SK-N-SH treated with all-trans-retinoic acid at 6 μM for 48 hours (cell line): ENCODE measurements around the gene CDH4.

Source experiments
- ATAC-seq: fragments of 200-7000 bp; cut with Tn5 transposase; 3 replicates; pipeline ENCODE4 v1.9.1; 2020; ENCODE audit warnings: mild to moderate bottlenecking, moderate library complexity
- ARNTL ChIP-seq: fragments of 450-650 bp; formaldehyde crosslinking; IDR thresholded peaks from 2 replicates; pipeline ENCODE4 v1.5.0; 2020; ENCODE audit warnings: low read depth, mild to moderate bottlenecking, moderate library complexity, borderline replicate concordance
- BACH2 ChIP-seq: fragments of 250-450 bp; sonication (Bioruptor Pico); IDR thresholded peaks from 2 replicates; pipeline ENCODE4 v1.9.0; 2021; ENCODE audit warnings: mild to moderate bottlenecking, borderline replicate concordance
- CSDC2 ChIP-seq: fragments of 250-450 bp; sonication (Bioruptor Pico); IDR thresholded peaks from 2 replicates; pipeline ENCODE4 v1.5.0; 2020; ENCODE audit warnings: mild to moderate bottlenecking, moderate library complexity
- GLIS3 ChIP-seq: fragments of 250-450 bp; sonication (Bioruptor Pico); IDR thresholded peaks from 2 replicates; pipeline ENCODE4 v1.5.0; 2020; ENCODE audit warnings: mild to moderate bottlenecking, moderate library complexity
- ISL1 ChIP-seq: fragments of 250-450 bp; sonication (Bioruptor Pico); IDR thresholded peaks from 2 replicates; pipeline ENCODE4 v2.1.2; 2022; ENCODE audit warnings: mild to moderate bottlenecking, moderate library complexity
- OSR1 ChIP-seq: fragments of 250-450 bp; sonication (Bioruptor Pico); IDR thresholded peaks from 2 replicates; pipeline ENCODE4 v1.8.0; 2022; ENCODE audit warnings: moderate library complexity, mild to moderate bottlenecking, inconsistent platforms
- SNAI2 ChIP-seq: fragments of 250-450 bp; sonication (Bioruptor Pico); IDR thresholded peaks from 2 replicates; pipeline ENCODE4 v1.5.0; 2020; ENCODE audit warnings: mild to moderate bottlenecking, moderate library complexity
- TCF4 ChIP-seq: fragments of 250-450 bp; sonication (Bioruptor Pico); IDR thresholded peaks from 2 replicates; pipeline ENCODE4 v1.8.0; 2021; ENCODE audit warnings: mild to moderate bottlenecking, moderate library complexity, borderline replicate concordance
- TOX ChIP-seq: fragments of 250-450 bp; sonication (Bioruptor Pico); IDR thresholded peaks from 2 replicates; pipeline ENCODE4 v1.8.0; 2021; ENCODE audit warnings: mild to moderate bottlenecking, moderate library complexity, borderline replicate concordance
- ZC3H10 ChIP-seq: fragments of 250-450 bp; sonication (Bioruptor Pico); IDR thresholded peaks from 2 replicates; pipeline ENCODE4 v1.5.1; 2021; ENCODE audit warnings: mild to moderate bottlenecking, moderate library complexity
- ZFP3 ChIP-seq: fragments of 250-450 bp; sonication (Bioruptor Pico); IDR thresholded peaks from 2 replicates; pipeline ENCODE4 v1.5.0; 2020; ENCODE audit warnings: mild to moderate bottlenecking, moderate library complexity
- ZFP30 ChIP-seq: fragments of 450-650 bp; formaldehyde crosslinking; IDR thresholded peaks from 2 replicates; pipeline ENCODE4 v1.5.0; 2022; ENCODE audit warnings: mild to moderate bottlenecking, moderate library complexity
- ZNF565 ChIP-seq: fragments of 450-650 bp; formaldehyde crosslinking; conservative IDR thresholded peaks from 2 replicates; pipeline ENCODE4 v1.5.0; 2020; ENCODE audit warnings: low read depth, mild to moderate bottlenecking, moderate library complexity
- ZNF70 ChIP-seq: fragments of 450-650 bp; formaldehyde crosslinking; IDR thresholded peaks from 2 replicates; pipeline ENCODE4 v1.5.0; 2020; ENCODE audit warnings: mild to moderate bottlenecking, moderate library complexity
- ZNF8 ChIP-seq: fragments of 450-650 bp; formaldehyde crosslinking; IDR thresholded peaks from 2 replicates; pipeline ENCODE4 v1.5.0; 2020; ENCODE audit warnings: mild to moderate bottlenecking, moderate library complexity
- TF ChIP-seq, protein P1 (sequence below): fragments of 250-450 bp; sonication (Bioruptor Pico); IDR thresholded peaks from 2 replicates; pipeline ENCODE4 v1.5.1; 2020; ENCODE audit warnings: low read depth, mild to moderate bottlenecking, moderate library complexity
- TF ChIP-seq, protein P2 (sequence below): fragments of 250-450 bp; sonication (Bioruptor Pico); IDR thresholded peaks from 2 replicates; pipeline ENCODE4 v1.5.0; 2020; ENCODE audit warnings: mild to moderate bottlenecking, moderate library complexity
- TF ChIP-seq, protein P3 (sequence below): fragments of 250-450 bp; sonication (Bioruptor Pico); IDR thresholded peaks from 2 replicates; pipeline ENCODE4 v1.8.0; 2021; ENCODE audit warnings: low read depth, mild to moderate bottlenecking, moderate library complexity, borderline replicate concordance
- TF ChIP-seq, protein P4 (sequence below): fragments of 250-450 bp; sonication (Bioruptor Pico); IDR thresholded peaks from 2 replicates; pipeline ENCODE4 v1.8.0; 2020; ENCODE audit warnings: mild to moderate bottlenecking, moderate library complexity, borderline replicate concordance
- TF ChIP-seq, protein P5 (sequence below): fragments of 250-450 bp; sonication (Bioruptor Pico); IDR thresholded peaks from 2 replicates; pipeline ENCODE4 v1.5.1; 2021; ENCODE audit warnings: mild to moderate bottlenecking, moderate library complexity

Gene CDH4

DNA sequence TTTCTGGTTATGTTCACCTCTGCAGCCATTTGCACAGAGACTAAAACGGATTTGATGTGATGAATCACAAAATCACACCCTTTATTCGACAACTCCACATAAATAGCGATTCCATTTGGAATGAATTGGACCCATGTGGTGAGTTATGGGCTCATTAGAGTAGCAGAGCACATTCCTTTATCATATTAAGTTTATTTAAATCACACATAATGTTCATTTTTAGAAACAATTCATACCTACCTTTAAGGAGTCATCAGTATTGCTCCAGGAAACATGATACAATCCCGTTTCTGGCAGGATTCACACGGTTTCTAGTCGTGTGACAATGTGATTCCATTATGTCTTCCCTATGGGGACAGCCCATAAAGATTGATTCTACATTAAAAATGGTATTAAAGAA is 303.5 kb downstream of the CDH4 start:
- TF ChIP-seq BACH2 (CRISPR knock-in tag) = no peak
- ATAC-seq = no peak

DNA sequence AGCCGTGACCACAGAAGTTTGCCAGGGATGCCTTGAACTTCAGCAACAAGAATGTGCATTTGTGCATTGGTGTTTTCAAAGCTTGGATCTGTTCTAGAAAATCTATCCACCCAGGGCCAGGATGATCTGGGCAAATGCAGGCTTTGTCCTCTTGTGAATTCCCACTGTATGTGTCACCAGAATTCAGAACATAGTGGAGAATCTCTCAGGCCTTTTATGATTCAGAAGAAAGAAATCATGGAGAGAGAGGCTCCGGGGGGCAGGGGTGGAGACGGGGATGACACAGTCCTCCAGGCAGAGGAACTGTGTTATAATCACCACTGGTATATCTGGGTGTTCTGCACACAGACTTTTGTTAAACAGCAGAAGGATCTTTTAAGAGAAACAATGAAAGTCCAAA is 304.1 kb downstream of the CDH4 start:
- no peak for ATAC-seq
- TF ChIP-seq, protein P1, sequence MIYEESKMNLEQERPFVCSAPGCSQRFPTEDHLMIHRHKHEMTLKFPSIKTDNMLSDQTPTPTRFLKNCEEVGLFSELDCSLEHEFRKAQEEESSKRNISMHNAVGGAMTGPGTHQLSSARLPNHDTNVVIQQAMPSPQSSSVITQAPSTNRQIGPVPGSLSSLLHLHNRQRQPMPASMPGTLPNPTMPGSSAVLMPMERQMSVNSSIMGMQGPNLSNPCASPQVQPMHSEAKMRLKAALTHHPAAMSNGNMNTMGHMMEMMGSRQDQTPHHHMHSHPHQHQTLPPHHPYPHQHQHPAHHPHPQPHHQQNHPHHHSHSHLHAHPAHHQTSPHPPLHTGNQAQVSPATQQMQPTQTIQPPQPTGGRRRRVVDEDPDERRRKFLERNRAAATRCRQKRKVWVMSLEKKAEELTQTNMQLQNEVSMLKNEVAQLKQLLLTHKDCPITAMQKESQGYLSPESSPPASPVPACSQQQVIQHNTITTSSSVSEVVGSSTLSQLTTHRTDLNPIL (CRISPR knock-in tag) = no peak
- TF ChIP-seq BACH2 (CRISPR knock-in tag) (no peak), OSR1 (CRISPR knock-in tag) (no peak), ZC3H10 (no peak), TOX (CRISPR knock-in tag) (no peak), ZNF565 (CRISPR knock-in tag) (no peak), ZFP3 (no peak), CSDC2 (CRISPR knock-in tag) (no peak), GLIS3 (CRISPR knock-in tag) (no peak), ZNF8 (CRISPR knock-in tag) (no peak), ZFP30 (no peak), SNAI2 (no peak), TCF4 (CRISPR knock-in tag) (no peak)
- TF ChIP-seq, protein P2, sequence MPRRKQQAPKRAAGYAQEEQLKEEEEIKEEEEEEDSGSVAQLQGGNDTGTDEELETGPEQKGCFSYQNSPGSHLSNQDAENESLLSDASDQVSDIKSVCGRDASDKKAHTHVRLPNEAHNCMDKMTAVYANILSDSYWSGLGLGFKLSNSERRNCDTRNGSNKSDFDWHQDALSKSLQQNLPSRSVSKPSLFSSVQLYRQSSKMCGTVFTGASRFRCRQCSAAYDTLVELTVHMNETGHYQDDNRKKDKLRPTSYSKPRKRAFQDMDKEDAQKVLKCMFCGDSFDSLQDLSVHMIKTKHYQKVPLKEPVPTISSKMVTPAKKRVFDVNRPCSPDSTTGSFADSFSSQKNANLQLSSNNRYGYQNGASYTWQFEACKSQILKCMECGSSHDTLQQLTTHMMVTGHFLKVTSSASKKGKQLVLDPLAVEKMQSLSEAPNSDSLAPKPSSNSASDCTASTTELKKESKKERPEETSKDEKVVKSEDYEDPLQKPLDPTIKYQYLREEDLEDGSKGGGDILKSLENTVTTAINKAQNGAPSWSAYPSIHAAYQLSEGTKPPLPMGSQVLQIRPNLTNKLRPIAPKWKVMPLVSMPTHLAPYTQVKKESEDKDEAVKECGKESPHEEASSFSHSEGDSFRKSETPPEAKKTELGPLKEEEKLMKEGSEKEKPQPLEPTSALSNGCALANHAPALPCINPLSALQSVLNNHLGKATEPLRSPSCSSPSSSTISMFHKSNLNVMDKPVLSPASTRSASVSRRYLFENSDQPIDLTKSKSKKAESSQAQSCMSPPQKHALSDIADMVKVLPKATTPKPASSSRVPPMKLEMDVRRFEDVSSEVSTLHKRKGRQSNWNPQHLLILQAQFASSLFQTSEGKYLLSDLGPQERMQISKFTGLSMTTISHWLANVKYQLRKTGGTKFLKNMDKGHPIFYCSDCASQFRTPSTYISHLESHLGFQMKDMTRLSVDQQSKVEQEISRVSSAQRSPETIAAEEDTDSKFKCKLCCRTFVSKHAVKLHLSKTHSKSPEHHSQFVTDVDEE (CRISPR knock-in tag) = no peak
- TF ChIP-seq, protein P3, sequence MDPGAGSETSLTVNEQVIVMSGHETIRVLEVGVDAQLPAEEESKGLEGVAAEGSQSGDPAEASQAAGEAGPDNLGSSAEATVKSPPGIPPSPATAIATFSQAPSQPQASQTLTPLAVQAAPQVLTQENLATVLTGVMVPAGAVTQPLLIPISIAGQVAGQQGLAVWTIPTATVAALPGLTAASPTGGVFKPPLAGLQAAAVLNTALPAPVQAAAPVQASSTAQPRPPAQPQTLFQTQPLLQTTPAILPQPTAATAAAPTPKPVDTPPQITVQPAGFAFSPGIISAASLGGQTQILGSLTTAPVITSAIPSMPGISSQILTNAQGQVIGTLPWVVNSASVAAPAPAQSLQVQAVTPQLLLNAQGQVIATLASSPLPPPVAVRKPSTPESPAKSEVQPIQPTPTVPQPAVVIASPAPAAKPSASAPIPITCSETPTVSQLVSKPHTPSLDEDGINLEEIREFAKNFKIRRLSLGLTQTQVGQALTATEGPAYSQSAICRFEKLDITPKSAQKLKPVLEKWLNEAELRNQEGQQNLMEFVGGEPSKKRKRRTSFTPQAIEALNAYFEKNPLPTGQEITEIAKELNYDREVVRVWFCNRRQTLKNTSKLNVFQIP = no peak
- TF ChIP-seq, protein P4, sequence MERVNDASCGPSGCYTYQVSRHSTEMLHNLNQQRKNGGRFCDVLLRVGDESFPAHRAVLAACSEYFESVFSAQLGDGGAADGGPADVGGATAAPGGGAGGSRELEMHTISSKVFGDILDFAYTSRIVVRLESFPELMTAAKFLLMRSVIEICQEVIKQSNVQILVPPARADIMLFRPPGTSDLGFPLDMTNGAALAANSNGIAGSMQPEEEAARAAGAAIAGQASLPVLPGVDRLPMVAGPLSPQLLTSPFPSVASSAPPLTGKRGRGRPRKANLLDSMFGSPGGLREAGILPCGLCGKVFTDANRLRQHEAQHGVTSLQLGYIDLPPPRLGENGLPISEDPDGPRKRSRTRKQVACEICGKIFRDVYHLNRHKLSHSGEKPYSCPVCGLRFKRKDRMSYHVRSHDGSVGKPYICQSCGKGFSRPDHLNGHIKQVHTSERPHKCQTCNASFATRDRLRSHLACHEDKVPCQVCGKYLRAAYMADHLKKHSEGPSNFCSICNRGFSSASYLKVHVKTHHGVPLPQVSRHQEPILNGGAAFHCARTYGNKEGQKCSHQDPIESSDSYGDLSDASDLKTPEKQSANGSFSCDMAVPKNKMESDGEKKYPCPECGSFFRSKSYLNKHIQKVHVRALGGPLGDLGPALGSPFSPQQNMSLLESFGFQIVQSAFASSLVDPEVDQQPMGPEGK (CRISPR knock-in tag) = no peak

DNA sequence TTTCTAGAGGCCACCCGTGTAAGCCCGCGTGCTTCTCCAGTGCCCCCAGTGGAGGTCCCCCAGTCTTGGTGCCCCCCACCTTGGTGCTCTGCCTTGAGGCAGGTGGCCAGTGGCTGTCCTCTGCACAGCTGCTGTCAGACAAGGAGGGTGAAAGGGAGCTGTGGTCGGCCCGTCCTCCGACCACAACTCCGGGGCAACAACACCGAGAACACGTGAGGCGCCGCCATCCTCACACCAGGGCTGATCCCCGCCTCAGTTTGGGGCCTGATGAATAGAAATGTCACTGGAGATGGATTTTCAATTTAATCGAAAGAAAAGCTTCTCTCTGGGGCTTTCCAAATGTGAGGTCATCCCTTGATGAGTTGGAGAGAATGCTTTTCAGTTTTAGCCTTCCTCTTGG is 304.6 kb downstream of the CDH4 start:
- TF ChIP-seq ZC3H10 = no peak
- no peak for ATAC-seq

GRCh38 chr20:61557621-61558020 is 305.6 kb downstream of the CDH4 start:
- no peak for ATAC-seq
- TF ChIP-seq ZFP3 = no peak
- TF ChIP-seq TOX (CRISPR knock-in tag) = no peak
- TF ChIP-seq, protein P5, sequence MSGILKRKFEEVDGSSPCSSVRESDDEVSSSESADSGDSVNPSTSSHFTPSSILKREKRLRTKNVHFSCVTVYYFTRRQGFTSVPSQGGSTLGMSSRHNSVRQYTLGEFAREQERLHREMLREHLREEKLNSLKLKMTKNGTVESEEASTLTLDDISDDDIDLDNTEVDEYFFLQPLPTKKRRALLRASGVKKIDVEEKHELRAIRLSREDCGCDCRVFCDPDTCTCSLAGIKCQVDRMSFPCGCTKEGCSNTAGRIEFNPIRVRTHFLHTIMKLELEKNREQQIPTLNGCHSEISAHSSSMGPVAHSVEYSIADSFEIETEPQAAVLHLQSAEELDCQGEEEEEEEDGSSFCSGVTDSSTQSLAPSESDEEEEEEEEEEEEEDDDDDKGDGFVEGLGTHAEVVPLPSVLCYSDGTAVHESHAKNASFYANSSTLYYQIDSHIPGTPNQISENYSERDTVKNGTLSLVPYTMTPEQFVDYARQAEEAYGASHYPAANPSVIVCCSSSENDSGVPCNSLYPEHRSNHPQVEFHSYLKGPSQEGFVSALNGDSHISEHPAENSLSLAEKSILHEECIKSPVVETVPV = no peak
- TF ChIP-seq ZC3H10 = no peak
- TF ChIP-seq ARNTL (CRISPR knock-in tag) = no peak
- TF ChIP-seq ISL1 = no peak
- TF ChIP-seq BACH2 (CRISPR knock-in tag) = no peak
- TF ChIP-seq, protein P2 (CRISPR knock-in tag) = no peak
- no peak for TF ChIP-seq ZNF8 (CRISPR knock-in tag)
- TF ChIP-seq, protein P3 = no peak
- TF ChIP-seq ZNF70 (CRISPR knock-in tag) = no peak
- no peak for TF ChIP-seq ZNF565 (CRISPR knock-in tag)
- TF ChIP-seq, protein P4 (CRISPR knock-in tag) = no peak
- no peak for TF ChIP-seq TCF4 (CRISPR knock-in tag)
